ENCODE data around the gene MED12L.

The MED12L gene

GRCh38 chr3:151283387-151283786 is 197.9 kb downstream of the MED12L start:
- Histone ChIP-seq H3K4me2 (peak overlapping the region; percentile 52; the same call in 1 of the 2 replicates), H3K9ac (no peak overlapping the region), H4K20me1 (ENCODE audit: insufficient read depth) (no peaks in the 10 kb centered on the region), H3K36me3 (ENCODE audit: insufficient read depth) (no peaks in the 10 kb centered on the region), H2AFZ (ENCODE audit: low read depth) (no peak overlapping the region), H3K4me1 (ENCODE audit: low read depth, poor library complexity, severe bottlenecking) (peaks cover 37% of the 10 kb centered on the region), H3K27me3 (ENCODE audit: insufficient read depth, low read depth) (no peaks in the 10 kb centered on the region), H3K27ac (no peak overlapping the region), H3K79me2 (ENCODE audit: insufficient read depth, low read depth) (no peaks in the 10 kb centered on the region), H3K4me3 (IDR thresholded peaks at IDR 0.05; ENCODE audit: insufficient read depth, low read depth, low read length) (no peak overlapping the region)
- TF ChIP-seq CTCF (conservative IDR thresholded peaks at IDR 0.05; ENCODE audit: low read depth, low read length) = no peak

- Histone ChIP-seq H3K27ac (peak overlapping the region; percentile 14; the same call in 1 of the 2 replicates), H3K36me3 (ENCODE audit: insufficient read depth) (no peaks in the 10 kb centered on the region), H2AFZ (ENCODE audit: low read depth) (no peak overlapping the region), H3K4me2 (peak overlapping the region; percentile 52), H3K27me3 (ENCODE audit: insufficient read depth, low read depth) (no peaks in the 10 kb centered on the region), H3K4me3 (IDR thresholded peaks at IDR 0.05; ENCODE audit: insufficient read depth, low read depth, low read length) (no peak overlapping the region), H4K20me1 (ENCODE audit: insufficient read depth) (no peaks in the 10 kb centered on the region), H3K79me2 (ENCODE audit: insufficient read depth, low read depth) (no peaks in the 10 kb centered on the region), H3K9ac (no peak overlapping the region), H3K4me1 (ENCODE audit: low read depth, poor library complexity, severe bottlenecking) (peaks cover 37% of the 10 kb centered on the region)
- TF ChIP-seq CTCF (conservative IDR thresholded peaks at IDR 0.05; ENCODE audit: low read depth, low read length) = no peak
These were observed 198.5 kb downstream of the MED12L start for GRCh38 chr3:151283907-151284461.

GRCh38 chr3:151285940-151286339 is 200.5 kb downstream of the MED12L start:
- no peak overlapping the region for H2AFZ ChIP-seq (ENCODE audit: low read depth)

GRCh38 chr3:151289445-151289844 is 204.0 kb downstream of the MED12L start:
- no peak for TF ChIP-seq CTCF (conservative IDR thresholded peaks at IDR 0.05; ENCODE audit: low read depth, low read length)
- no peak overlapping the region for H3K27ac ChIP-seq

More at GRCh38 chr3:151285940-151286339, 200.5 kb downstream of the MED12L start:
- Histone ChIP-seq H3K4me2 (no peak overlapping the region), H3K79me2 (ENCODE audit: insufficient read depth, low read depth) (no peaks in the 10 kb centered on the region), H3K27me3 (ENCODE audit: insufficient read depth, low read depth) (no peaks in the 10 kb centered on the region), H4K20me1 (ENCODE audit: insufficient read depth) (no peaks in the 10 kb centered on the region), H3K4me1 (ENCODE audit: low read depth, poor library complexity, severe bottlenecking) (peaks cover 37% of the 10 kb centered on the region), H3K36me3 (ENCODE audit: insufficient read depth) (no peaks in the 10 kb centered on the region), H3K27ac (no peak overlapping the region), H3K4me3 (IDR thresholded peaks at IDR 0.05; ENCODE audit: insufficient read depth, low read depth, low read length) (no peak overlapping the region), H3K9ac (no peak overlapping the region)
- no peak for TF ChIP-seq CTCF (conservative IDR thresholded peaks at IDR 0.05; ENCODE audit: low read depth, low read length)

More at GRCh38 chr3:151289445-151289844, 204.0 kb downstream of the MED12L start:
- H4K20me1 ChIP-seq (ENCODE audit: insufficient read depth) = no peaks in the 10 kb centered on the region
- H3K27me3 ChIP-seq (ENCODE audit: insufficient read depth, low read depth) = no peaks in the 10 kb centered on the region
- H2AFZ ChIP-seq (ENCODE audit: low read depth) = no peak overlapping the region
- no peak overlapping the region for H3K4me3 ChIP-seq (IDR thresholded peaks at IDR 0.05; ENCODE audit: insufficient read depth, low read depth, low read length)
- H3K9ac ChIP-seq = no peak overlapping the region
- H3K4me2 ChIP-seq = no peak overlapping the region
- no peaks in the 10 kb centered on the region for H3K79me2 ChIP-seq (ENCODE audit: insufficient read depth, low read depth)
- H3K4me1 ChIP-seq (ENCODE audit: low read depth, poor library complexity, severe bottlenecking) = peaks cover 22% of the 10 kb centered on the region
- no peaks in the 10 kb centered on the region for H3K36me3 ChIP-seq (ENCODE audit: insufficient read depth)
